Activated CD8-positive, alpha-beta memory T cell treated with anti-CD3 and anti-CD28 coated beads, Interleukin-2, amount 50 U/mL, for 1 hour (primary cell): ENCODE data around the gene TMEM239.
"Not testable (repeated sequence)": the region's sequence is repeated elsewhere in the genome, so short reads cannot be mapped to it uniquely, and the experiment has no call there.

Source experiments
- DNase-seq: peaks from one replicate; pipeline ENCODE4 v3.0.0-alpha.2; 2020; ENCODE audit errors: extremely low read depth

Gene TMEM239

DNA sequence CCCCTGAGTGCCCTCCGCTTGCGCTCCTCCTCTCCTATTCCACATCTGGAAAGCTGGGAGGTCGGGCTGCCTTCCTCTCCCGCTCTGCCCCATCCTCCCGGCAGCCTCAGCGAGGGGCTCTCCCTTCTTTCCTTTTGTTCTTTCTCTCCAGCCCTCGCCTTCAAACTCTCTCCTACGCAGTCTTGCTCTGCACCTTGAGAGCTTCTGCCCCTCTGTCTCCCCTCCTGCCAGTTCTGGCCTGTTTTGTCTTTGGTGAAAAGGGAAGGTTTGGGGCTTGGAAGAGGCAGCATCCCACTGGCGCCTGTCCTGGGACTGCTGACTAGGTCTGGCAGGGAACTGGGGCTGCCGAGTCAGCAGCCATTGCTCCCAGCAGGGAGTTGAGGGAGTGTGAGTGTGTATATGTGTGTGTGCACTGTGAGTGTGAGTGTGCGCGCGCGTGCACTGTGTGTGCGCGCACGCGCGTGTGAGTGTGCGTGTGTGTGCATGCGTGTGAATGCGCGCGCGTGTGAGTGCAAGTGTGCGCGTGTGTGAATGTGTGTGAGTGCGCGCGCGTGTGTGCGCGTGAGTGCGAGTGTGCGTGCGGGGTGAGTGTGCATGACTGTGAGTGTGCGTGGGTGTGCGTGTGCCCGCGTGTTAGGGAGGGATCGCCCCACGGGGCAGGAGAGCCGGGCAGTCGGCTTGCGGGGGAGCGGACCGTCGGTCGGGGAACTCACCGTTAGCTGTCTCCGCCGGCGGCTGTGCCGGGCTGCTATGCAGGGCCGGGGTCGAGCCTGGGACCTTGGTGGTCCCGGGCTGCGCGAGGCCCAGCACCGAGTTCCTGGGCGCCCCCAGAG lies 16.3 kb upstream of the TMEM239 start:
- no peak for DNase-seq

DNA sequence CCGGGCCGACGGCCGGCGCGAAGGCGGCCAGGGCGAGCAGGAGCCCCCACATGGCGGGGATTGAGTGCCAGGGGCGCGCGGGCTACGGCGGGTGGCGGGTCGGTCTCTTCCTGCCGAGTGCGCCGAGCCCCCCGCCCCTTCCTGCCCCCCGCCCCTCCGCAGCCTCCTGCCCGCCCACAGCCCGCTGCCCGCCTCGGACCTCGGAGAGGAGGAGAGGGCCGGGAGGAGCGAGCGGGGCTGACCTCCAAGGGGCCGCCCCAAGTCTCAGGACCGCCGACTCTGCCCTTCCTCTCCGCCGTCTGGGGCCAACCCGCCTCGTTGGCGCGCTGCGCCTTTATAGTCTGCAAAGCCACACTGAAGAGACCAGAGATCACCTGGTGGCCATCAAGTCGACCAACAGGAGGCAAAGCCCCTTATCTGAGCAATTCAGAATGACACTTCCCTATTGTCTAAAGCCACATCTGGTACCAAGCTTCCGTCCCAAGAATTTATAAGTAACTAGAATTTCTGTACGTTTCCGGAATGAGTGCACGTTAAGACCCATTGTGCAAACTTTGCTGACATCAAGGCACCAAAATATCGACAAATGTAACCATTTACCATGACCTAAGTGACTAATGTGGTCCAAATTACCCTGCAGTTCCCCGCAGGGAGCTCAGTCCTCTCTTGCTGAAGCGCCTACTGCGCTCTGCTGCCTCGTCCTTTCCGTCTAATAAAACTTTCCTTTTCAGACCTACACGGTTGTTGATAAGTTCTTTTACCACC lies 15.5 kb upstream of the TMEM239 start, which contains the start of gene CPXM1:
TSS of gene CPXM1 (minus strand) at position 107 of the 765 bp plus-strand sequence. CDS start at position 52, 55 bp downstream.
- no peak for DNase-seq

DNA sequence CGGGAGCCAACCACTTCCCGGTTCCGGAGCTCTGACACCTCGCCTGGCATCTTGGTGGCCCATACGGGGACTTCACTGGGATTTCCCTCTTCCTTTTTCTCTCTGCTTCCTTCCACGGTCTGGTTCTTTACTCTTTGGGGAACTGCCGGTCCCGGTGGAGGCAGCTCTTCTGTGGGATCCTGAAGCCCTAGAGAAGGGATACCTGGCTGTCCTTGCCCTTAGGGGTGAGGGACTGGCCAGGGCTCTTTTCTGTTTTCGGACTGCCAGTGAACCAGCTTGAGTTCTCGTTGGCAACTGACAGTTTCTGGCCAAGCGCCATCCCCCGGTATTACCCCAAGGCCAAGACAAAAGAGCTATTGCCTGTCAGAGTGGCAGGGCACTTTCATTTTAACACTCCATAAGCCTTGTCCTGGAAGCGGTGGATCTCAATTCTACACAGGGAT lies 14.9 kb upstream of the TMEM239 start:
- DNase-seq: no peak

DNA sequence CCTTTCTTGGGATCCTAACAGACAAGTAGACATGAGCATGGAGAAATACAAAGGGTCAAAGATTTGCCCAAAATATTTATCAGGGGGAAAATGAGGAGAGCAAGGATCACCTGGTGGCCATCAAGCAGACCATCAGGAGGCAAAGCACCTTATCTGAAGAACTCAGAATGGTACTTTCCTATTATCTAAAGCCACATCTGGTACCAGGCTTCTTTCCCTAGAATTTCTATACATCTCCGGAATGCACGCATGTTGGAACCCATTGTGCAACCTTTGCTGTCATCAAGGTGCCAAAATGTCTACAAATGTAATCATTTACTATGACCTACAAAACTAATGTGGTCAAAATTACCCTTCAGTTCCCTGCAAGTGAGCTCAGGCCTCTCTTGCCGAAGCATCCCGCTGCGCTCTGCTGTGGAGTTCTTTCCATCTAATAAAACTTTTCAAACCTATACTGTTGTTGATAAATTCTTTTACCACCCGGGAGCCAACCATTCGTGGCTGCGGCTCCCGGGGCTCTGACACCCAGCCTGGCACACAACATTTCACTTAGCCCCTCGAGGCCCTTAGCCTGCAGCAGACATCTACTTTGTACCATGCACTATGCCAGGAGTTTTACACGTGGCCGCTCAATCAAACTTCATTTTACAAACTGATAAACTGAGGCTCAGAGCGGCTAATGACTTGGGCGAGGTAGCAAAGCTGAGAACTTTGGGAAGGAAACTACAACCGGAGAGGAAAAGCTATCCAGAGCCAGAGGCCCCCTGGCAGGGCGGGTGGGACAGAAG lies 11.9 kb upstream of the TMEM239 start:
- DNase-seq: no peak

DNA sequence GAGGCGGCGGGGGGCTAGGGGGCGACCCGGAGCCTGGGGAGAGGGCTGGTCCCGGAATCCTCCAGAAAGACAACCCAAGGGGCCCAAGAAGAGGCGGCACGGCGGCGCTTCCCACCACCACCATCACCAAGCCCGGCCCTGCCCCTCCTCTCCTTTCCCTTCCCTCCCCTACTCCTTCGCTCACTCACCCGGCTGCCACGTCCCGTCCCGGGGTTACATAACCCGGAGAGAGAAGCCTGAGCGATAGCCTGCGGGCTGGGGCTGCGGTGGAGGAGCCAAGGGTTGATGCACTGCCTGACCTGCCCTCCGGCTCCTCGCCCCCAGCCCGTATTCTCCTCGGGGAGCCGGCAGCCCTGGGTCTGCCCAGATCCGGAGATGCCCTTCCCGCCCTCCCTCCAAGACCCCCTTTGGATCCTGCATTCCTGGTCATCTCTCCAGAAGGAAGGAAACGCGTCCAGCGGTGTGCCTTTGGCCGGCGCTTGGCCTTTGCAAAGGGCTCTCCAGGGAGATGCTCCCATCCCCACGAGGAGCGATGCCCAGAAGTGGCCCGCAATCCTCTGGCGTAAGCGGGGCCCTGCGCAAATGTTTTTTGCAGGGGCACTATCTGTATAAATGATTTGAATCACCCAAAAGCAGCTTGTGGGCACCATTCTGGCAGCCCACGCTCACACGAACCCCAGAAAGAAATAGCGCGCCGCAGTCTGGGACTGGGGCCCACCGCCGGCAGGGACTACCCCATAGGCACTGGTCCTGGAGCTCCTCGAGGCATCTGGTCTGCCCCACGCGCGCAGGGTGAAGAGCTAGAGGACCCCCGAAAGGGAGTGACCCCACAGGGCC lies 11.1 kb upstream of the TMEM239 start:
- DNase-seq: no peak

DNA sequence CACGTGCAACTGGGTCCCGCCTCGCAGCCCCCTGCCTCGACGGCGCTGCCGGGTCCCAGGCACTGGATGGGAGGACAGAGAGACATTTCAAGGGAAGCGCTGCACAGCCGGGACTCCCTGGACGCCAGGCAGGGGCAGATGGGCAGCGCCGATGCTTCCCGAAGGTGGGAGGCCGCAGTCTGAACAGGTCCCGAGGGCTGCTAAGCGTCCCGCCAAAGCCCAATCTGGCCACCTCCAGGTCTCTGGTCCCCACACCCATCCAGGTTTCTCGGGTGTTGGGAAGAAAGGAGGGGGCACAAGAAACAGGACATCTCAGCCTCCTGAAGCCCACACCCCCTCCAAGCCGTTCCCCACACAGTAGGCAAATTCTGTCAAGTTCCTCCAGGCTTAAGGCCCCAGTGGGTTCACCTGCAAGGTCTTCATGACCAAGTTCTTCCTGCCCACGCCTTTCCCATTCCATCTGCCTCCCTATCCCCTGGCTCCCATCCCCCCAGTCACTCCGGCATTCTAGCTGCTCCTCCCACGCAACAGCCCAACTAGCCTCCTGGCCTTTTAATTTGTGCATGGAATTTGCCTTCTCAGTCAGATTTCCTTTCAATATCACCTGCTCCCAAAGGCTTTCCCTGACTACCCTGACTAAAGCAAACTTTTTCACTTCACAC lies 10.3 kb upstream of the TMEM239 start:
- DNase-seq: no peak

DNA sequence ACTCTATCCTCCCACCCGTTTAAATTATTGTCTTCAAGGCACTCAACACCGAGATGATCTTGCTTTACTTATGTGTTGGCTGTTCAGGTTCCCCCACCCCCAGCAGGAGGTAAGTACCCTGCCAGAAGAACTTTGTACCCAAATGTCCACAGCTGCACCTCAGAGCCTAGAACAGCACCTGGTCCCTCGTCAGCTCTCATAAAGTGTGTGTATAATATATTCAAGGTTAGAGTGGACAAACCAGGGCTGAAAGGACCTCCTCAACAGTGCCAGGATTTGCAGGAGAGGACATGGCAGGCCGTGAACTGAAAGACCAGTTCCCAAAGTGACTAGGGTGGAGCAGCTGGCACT lies 9.8 kb upstream of the TMEM239 start:
- no peak for DNase-seq

DNA sequence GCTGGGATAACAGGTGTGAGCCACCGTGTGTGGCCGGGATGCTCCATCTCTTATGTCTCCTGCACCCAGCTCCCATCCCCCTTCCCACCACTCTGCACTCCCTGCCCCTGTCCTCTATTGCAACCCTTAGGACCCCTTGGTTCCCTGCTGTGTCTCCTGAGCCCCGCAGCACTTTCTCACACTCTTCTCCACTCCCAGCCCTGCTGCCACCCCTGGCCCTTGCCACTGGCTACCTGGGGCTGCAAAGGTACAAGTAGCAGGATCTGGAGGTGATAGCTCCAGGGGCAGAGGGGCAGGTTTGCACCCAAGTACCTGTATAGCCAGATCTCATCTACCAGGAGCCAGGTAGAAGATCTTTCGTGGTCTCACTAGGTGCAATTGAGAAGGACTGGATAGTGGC lies 9.1 kb upstream of the TMEM239 start:
- DNase-seq: no peak

DNA sequence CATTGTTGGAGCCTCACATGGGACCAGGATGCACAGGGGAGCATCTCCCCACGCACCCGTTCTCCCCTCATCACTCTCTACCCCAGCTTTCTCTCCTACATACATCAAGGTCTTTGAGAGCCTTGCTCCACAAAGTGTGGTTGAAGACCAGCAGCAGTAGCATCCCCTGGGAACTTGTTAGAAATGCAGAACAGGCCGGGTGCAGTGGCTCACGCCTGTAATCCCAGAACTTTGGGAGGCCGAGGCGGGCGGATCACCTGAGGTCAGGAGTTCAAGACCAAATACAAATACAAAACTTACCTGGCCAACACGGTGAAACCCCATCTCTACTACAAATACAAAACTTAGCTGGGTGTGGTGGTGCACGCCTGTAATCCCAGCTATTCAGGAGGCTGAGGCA lies 8.2 kb upstream of the TMEM239 start:
- not testable (repeated sequence) for DNase-seq

DNA sequence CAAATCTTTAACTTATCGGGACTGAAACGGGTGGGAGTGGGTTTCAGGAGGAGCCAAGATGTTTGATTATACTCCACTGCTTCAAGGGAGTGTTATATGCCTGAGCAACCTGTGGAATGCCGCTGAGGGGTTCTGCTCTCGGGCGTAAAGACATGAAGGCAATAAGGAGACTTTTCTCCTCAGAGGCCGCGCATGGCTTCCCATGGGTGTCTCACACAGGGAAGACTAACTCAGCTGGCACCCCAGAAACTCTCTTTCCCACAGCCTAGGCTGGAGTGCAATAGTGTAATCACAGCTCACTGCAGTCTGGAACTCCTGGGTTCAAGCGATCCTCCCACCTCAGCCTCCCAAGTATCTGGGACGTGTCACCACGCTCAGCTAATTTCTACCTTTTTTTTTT lies 6.5 kb upstream of the TMEM239 start:
- no peak for DNase-seq

DNA sequence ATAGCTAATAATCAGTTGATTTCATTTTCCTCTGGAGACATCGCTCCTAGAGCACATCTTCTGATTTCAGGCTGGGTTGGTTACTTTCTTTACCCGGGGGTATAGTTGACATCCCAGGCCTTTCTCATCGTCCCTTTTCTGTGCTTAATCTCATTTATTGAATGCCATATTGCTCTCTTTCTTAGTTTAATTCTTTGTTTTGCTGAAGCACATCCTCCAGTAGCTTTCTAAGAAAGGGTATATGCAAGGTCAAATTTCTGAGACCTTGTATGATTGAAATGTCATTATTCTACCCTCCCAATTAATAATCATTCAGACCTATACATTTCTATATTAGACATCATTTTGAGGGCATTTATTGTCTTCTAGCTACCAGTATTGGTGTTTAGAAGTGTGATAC lies 4.0 kb upstream of the TMEM239 start:
- DNase-seq: no peak

DNA sequence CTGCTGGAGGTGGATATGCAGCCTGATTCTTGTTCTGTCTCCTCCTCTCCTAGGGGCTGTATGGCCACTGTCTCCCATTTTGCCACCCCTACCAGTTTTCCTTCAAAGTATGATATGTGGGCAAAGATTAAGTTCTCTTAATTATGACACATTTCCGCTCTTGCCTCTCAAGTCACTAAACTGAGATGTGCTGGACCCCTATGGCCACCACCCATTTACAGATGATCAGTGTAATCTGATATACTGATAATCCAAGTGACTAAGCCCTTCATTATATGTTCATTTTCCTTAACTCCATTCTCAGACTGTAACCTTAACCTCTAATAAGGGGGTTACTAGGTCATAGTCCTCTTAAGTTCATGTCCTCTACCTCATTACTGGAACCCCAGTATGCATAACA lies 2.1 kb upstream of the TMEM239 start:
- DNase-seq: no peak

DNA sequence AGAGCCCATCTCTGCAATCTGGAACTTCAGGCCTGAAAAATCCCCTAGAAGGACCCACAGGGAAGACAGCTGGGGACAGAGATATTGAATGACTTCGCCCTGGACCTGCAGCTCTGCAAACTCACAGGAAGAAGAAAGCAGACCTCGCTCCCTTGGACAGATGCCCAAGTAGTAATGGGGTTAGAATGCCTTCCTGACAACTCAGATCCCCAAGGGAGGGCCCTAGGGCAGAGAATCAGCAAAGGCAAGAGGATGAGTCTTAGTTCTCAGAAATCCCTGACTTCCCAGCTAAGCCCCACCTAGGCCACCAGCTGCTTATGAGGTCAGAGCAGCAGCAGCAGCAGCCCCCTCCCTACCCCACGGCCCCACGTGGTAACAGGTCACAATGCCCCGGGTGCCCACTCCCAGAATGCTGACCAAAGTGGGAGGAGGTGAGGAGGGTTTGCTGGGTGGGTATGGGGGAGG lies 1.5 kb upstream of the TMEM239 start, which contains the start of gene C20orf141:
TSS of gene C20orf141 (plus strand) at position 401 of the 465 bp plus-strand sequence. CDS start 198 bp downstream, outside the sequence.
- no peak for DNase-seq

DNA sequence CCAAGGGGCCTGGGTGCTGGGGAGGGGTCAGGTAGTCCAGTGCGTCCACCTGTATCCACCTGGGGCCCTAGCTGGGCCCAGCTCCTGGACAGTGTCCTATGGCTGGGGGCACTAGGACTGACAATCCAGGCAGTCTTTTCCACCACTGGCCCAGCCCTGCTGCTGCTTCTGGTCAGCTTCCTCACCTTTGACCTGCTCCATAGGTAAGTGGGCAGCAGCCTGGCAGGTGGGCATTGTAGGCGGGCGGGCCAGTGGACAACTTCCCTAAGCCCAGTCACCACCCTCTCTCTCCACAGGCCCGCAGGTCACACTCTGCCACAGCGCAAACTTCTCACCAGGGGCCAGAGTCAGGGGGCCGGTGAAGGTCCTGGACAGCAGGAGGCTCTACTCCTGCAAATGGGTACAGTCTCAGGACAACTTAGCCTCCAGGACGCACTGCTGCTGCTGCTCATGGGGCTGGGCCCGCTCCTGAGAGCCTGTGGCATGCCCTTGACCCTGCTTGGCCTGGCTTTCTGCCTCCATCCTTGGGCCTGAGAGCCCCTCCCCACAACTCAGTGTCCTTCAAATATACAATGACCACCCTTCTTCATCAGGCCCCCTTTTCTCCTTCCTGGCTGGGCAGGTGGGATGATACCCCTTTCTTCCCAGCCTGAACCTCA lies 793 bp upstream of the TMEM239 start:
- no peak for DNase-seq

DNA sequence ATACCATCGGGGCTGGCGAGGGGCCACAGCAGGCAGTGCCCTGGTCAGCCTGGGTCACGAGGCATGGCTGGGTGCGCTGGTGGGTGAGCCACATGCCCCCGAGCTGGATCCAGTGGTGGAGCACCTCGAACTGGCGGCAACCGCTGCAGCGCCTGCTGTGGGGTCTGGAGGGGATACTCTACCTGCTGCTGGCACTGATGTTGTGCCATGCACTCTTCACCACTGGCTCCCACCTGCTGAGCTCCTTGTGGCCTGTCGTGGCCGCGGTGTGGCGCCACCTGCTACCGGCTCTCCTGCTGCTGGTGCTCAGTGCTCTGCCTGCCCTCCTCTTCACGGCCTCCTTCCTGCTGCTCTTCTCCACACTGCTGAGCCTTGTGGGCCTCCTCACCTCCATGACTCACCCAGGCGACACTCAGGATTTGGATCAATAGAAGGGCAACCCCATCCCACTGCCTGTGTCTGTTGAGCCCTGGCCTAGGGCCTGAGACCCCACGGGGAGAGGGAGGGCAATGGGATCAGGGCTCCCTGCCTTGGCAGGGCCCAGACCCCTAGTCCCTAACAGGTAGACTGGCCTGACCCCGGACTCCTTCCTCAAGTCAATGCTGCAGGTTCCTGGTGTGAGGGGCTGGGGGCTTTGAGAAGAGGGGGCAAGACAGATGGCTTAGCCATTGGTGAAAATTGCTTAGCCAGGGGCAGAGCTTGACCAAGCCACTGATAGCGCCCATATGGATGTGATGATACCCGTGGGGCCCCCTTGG lies 598 bp downstream of the TMEM239 start:
- DNase-seq: no peak

DNA sequence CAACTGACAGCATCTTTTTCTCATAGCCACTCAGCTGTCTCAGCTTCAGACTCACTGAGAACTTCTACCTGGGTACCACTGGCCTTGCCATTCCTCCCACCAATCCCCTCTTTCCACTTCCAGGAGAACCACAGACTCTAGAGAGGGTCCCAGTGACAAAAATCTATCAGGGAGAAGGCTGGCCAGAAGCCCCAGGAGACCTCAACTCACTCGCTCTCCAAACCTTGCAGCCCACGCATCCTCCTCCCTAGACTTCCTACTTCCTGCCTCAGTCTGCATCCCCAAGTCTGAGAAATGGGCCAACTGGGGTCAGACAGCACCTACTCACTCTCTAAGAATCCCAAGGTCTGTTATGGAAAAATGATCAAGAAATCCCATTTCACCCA lies 1.2 kb downstream of the TMEM239 start:
- no peak for DNase-seq

DNA sequence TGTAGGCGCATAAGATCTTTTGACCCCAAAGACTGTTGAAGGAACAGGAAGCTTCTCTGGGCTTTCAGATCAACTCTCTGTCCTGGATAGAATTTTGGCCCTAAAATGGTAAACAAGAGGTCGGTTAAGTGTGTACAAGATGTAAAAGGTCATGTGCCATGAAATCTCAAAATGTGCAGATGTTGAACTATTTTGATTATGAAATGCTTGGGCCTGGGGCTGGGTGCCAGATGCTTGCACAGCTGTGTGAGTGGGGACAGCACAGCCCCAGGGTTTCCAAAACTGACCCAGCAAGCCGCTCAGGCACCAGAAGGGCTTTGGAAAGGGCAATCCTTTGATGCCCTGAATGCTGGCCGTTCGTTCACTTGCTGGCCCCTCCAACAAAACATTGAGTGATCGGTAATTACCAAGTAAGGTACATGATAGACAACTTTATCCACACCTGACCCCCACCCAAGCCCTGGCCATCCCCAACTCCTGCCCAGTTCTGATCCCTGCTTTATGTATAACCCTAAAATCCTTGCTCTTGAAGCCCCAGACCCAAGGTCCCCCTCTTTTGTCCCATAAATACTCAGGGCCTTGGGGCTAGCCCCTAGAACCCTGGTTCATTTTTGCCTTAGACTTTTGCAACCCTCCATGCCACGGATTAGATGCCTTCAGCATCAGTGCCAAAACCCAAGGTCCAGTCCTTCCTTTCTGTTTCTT lies 1.9 kb downstream of the TMEM239 start:
- DNase-seq: no peak

DNA sequence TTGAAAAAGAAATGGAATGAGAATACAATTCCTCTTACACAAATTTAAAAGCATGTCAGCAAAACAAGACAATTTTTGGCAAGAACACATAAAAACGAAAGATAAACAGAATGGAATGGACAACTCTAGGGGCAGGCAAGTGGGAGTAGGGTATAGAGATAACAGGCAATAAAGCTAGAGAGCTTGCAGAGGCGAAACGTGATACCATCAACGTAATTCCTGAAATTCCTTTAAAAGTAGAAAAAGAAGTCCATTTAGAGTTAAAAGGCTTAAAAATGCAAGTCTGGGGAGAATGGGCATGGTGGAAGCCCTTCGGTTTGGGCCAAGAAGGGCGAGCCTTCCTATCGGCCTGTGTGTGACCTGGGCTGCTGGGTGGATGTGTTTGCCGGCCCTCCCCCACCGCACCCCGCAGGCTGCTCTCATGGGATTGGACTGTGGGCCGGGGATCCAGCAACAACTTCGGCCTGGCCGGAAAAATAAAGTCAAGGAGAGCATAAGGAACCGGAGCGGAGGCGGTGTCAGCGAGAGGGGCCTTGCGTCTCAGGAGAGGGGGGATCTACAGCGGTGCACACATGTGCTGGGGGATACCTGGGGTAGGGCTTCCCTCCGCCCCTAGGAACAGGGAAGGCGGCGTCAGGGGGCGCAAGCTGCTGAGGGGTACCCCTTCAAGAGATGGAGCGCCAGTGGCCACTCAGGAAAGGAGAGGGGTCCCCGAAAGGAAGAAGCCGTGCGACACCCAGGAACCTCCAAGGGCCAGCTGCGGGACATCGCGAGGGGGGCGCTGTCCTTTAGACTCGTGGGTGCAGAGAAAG lies 4.1 kb downstream of the TMEM239 start:
- no peak for DNase-seq
